Measurements from ENCODE around the gene NPR2. TPM values are rescaled to one million over a fixed set of nuclear protein-coding genes. Genes with fewer than 3 reads are reported as not detected.

NPR2 gene
- total and polyA plus RNA-seq, 2 donors (not counting 3 experiments of a cell fraction or from before 2014, with no cell fraction given): 16.4 to 25.6 TPM

- CTCF ChIA-PET: interaction anchor here (0.9 to 4.3 kb wide), 10 partner anchors 9 to 67 kb away, joined by 3 to 20 read pairs (median 4); partner anchors contain the start of genes FAM221B and TMEM8B
- Histone ChIP-seq H3K4me1 (ENCODE audit: control insufficient read depth, extremely low read depth, insufficient read depth, low read length) (no peaks in the 10 kb centered on the region), H3K36me3 (ENCODE audit: control insufficient read depth in 2 of 2, extremely low read depth in 1 of 2, insufficient read depth in 2 of 2, low read length in 2 of 2) (no peaks in the 10 kb centered on the region), H3K9ac (replicated peaks; ENCODE audit: extremely low read depth, insufficient read depth, low read length) (no peak overlapping the region), H4K20me1 (replicated peaks; ENCODE audit: control insufficient read depth, extremely low read depth, insufficient read depth, low read length) (no peaks in the 10 kb centered on the region), H3K27me3 (ENCODE audit: control insufficient read depth in 2 of 2, insufficient read depth in 2 of 2, low read length in 2 of 2) (peaks cover 19 to 46% of the 10 kb centered on the region in 2 experiments), H2AFZ (ENCODE audit: low read depth, low read length) (no peak overlapping the region), H3K27ac (ENCODE audit: insufficient read depth, low read depth, low read length) (no peak overlapping the region), H3K9me3 (replicated peaks; ENCODE audit: control insufficient read depth, insufficient read depth, low read length) (no peaks in the 10 kb centered on the region), H3K4me2 (ENCODE audit: insufficient read depth, low read length) (no peak overlapping the region), H3K9me1 (replicated peaks; ENCODE audit: control insufficient read depth, extremely low read depth, insufficient read depth, low read length) (no peaks in the 10 kb centered on the region), H3K79me2 (ENCODE audit: control insufficient read depth, insufficient read depth, low read length) (no peaks in the 10 kb centered on the region), H3K4me3 (replicated peaks in 1 of 3; ENCODE audit: insufficient read depth in 1 of 3, low read depth in 1 of 3, low read length in 3 of 3) (no peak overlapping the region)
- dilution Hi-C loops (cut with MboI; ENCODE audit: extremely low pct_ligation_motif_present, low sequenced_read_pairs) (no loop called here), intact Hi-C loops (cut with micrococcal nuclease) (no loop called here)
- FAIRE-seq: no peak
- POLR2A ChIA-PET: no interaction called here
- DNase-seq (ENCODE audit: low read depth, low spot score): no peak
- no peak for TF ChIP-seq MYC (IDR thresholded peaks at IDR 0.05; ENCODE audit: low read depth, low read length)
- TF ChIP-seq POLR2AphosphoS5 (IDR thresholded peaks at IDR 0.05; ENCODE audit: insufficient read depth, low read depth, low read length): no peak
- TF ChIP-seq POLR2A (IDR thresholded peaks at IDR 0.05; ENCODE audit: low read depth, low read length): no peak
- TF ChIP-seq, protein P1, sequence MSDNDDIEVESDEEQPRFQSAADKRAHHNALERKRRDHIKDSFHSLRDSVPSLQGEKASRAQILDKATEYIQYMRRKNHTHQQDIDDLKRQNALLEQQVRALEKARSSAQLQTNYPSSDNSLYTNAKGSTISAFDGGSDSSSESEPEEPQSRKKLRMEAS (IDR thresholded peaks at IDR 0.05; ENCODE audit: insufficient read depth, insufficient read length): no peak
- BruUV-seq (replicated peaks): no TSS peak
Measured at GRCh38 chr9:35856882-35857281, 65.5 kb downstream of the NPR2 start.

- Histone ChIP-seq H3K27ac (ENCODE audit: insufficient read depth, low read depth, low read length) (no peak overlapping the region), H4K20me1 (replicated peaks; ENCODE audit: control insufficient read depth, extremely low read depth, insufficient read depth, low read length) (no peaks in the 10 kb centered on the region), H3K4me1 (ENCODE audit: control insufficient read depth, extremely low read depth, insufficient read depth, low read length) (no peaks in the 10 kb centered on the region), H3K9me1 (replicated peaks; ENCODE audit: control insufficient read depth, extremely low read depth, insufficient read depth, low read length) (no peaks in the 10 kb centered on the region), H3K9me3 (replicated peaks; ENCODE audit: control insufficient read depth, insufficient read depth, low read length) (no peaks in the 10 kb centered on the region), H3K9ac (replicated peaks; ENCODE audit: extremely low read depth, insufficient read depth, low read length) (no peak overlapping the region), H2AFZ (ENCODE audit: low read depth, low read length) (no peak overlapping the region), H3K4me2 (ENCODE audit: insufficient read depth, low read length) (no peak overlapping the region), H3K27me3 (ENCODE audit: control insufficient read depth in 2 of 2, insufficient read depth in 2 of 2, low read length in 2 of 2) (peaks cover 22 to 49% of the 10 kb centered on the region in 2 experiments), H3K36me3 (ENCODE audit: control insufficient read depth in 2 of 2, extremely low read depth in 1 of 2, insufficient read depth in 2 of 2, low read length in 2 of 2) (no peaks in the 10 kb centered on the region), H3K4me3 (replicated peaks in 1 of 3; ENCODE audit: insufficient read depth in 1 of 3, low read depth in 1 of 3, low read length in 3 of 3) (no peak overlapping the region), H3K79me2 (ENCODE audit: control insufficient read depth, insufficient read depth, low read length) (no peaks in the 10 kb centered on the region)
- DNase-seq (ENCODE audit: low read depth, low spot score): no peak
- intact Hi-C loops (cut with micrococcal nuclease) (no loop called here), dilution Hi-C loops (cut with MboI; ENCODE audit: extremely low pct_ligation_motif_present, low sequenced_read_pairs) (no loop called here)
- BruUV-seq (replicated peaks): no TSS peak
- no peak for FAIRE-seq
- ChIA-PET POLR2A (no interaction called here), CTCF (interaction anchor here (1.3 to 4.3 kb wide), 5 partner anchors 13 to 68 kb away, joined by 3 to 20 read pairs (median 13); partner anchors contain the start of gene OR13J1)
- TF ChIP-seq, protein P1 (IDR thresholded peaks at IDR 0.05; ENCODE audit: insufficient read depth, insufficient read length): no peak
- TF ChIP-seq CTCF (IDR thresholded peaks at IDR 0.05; ENCODE audit: extremely low read depth in 1 of 2, insufficient read depth in 1 of 2, low read depth in 1 of 2, low read length in 2 of 2) (no peak), POLR2AphosphoS5 (IDR thresholded peaks at IDR 0.05; ENCODE audit: insufficient read depth, low read depth, low read length) (no peak)
Measured at GRCh38 chr9:35858458-35858857, 67.1 kb downstream of the NPR2 start.

Small RNA genes within 50 kb of the gene (small RNA-seq; reads per million reads assigned to genes)
- gene HINT2 (ENCODE audit: insufficient read depth, insufficient read length, low read depth, low replicate concordance): not detected

Other genes starting within 250 kb of the NPR2 start
- gene TESK1, start 186.3 kb upstream of the NPR2 start, total RNA-seq: 22.5 and 25.3 TPM in 2 replicates
- gene TESK1, start 186.3 kb upstream of the NPR2 start, polyA plus RNA-seq: 26.4 and 28.3 TPM in 2 replicates
- not detected in 2 replicates for gene CD72, start 173.2 kb upstream of the NPR2 start, total RNA-seq
- gene CD72, start 173.2 kb upstream of the NPR2 start, polyA plus RNA-seq: 0.39 TPM in 1 of 2 replicates, not detected in the other
- not detected in 2 replicates for gene SIT1, start 140.7 kb upstream of the NPR2 start, total RNA-seq
- not detected in 2 replicates for gene SIT1, start 140.7 kb upstream of the NPR2 start, polyA plus RNA-seq
- 19,118 and 22,385 TPM in 2 replicates for gene RMRP, start 133.6 kb upstream of the NPR2 start, total RNA-seq
- 359 TPM in 1 of 2 replicates, not detected in the other for gene RMRP, start 133.6 kb upstream of the NPR2 start, polyA plus RNA-seq
- gene CCDC107, start 133.3 kb upstream of the NPR2 start, total RNA-seq: 13.2 and 15.2 TPM in 2 replicates
- gene CCDC107, start 133.3 kb upstream of the NPR2 start, polyA plus RNA-seq: 16.0 and 18.8 TPM in 2 replicates
- gene ARHGEF39, start 126.4 kb upstream of the NPR2 start, total RNA-seq: 4.6 and 6.5 TPM in 2 replicates
- gene ARHGEF39, start 126.4 kb upstream of the NPR2 start, polyA plus RNA-seq: 4.0 and 4.7 TPM in 2 replicates
- gene CA9, start 117.7 kb upstream of the NPR2 start, total RNA-seq: 0.42 TPM in 1 of 2 replicates, not detected in the other
- gene CA9, start 117.7 kb upstream of the NPR2 start, polyA plus RNA-seq: 0.18 and 0.21 TPM in 2 replicates
- 257 and 279 TPM in 2 replicates for gene TPM2, start 101.7 kb upstream of the NPR2 start, total RNA-seq
- 103 and 144 TPM in 2 replicates for gene TPM2, start 101.7 kb upstream of the NPR2 start, polyA plus RNA-seq
- gene TLN1, start 59.4 kb upstream of the NPR2 start, total RNA-seq: 424 and 450 TPM in 2 replicates
- 120 and 137 TPM in 2 replicates for gene TLN1, start 59.4 kb upstream of the NPR2 start, polyA plus RNA-seq
- 36.4 and 39.8 TPM in 2 replicates for gene CREB3, start 58.9 kb upstream of the NPR2 start, total RNA-seq
- 45.9 and 52.1 TPM in 2 replicates for gene CREB3, start 58.9 kb upstream of the NPR2 start, polyA plus RNA-seq
- 158 and 196 TPM in 2 replicates for gene GBA2, start 42.4 kb upstream of the NPR2 start, total RNA-seq
- 99.9 and 110 TPM in 2 replicates for gene GBA2, start 42.4 kb upstream of the NPR2 start, polyA plus RNA-seq
- 23.3 and 29.0 TPM in 2 replicates for gene RGP1, start 42.3 kb upstream of the NPR2 start, total RNA-seq
- gene RGP1, start 42.3 kb upstream of the NPR2 start, polyA plus RNA-seq: 12.7 and 15.0 TPM in 2 replicates
- gene MSMP, start 37.3 kb upstream of the NPR2 start, total RNA-seq: 18.8 and 25.6 TPM in 2 replicates
- 23.5 and 29.0 TPM in 2 replicates for gene MSMP, start 37.3 kb upstream of the NPR2 start, polyA plus RNA-seq
- gene SPAG8, start 20.7 kb downstream of the NPR2 start, total RNA-seq: 0.69 TPM in 1 of 2 replicates, not detected in the other
- gene SPAG8, start 20.7 kb downstream of the NPR2 start, polyA plus RNA-seq: 0.21 TPM in 2 replicates
- gene HINT2, start 23.5 kb downstream of the NPR2 start, total RNA-seq: 27.2 and 37.4 TPM in 2 replicates
- 41.6 and 42.1 TPM in 2 replicates for gene HINT2, start 23.5 kb downstream of the NPR2 start, polyA plus RNA-seq
- not detected in 2 replicates for gene FAM221B, start 37.1 kb downstream of the NPR2 start, total RNA-seq
- gene FAM221B, start 37.1 kb downstream of the NPR2 start, polyA plus RNA-seq: not detected in 2 replicates
- 2.5 and 2.9 TPM in 2 replicates for gene TMEM8B, start 37.6 kb downstream of the NPR2 start, total RNA-seq
- 3.6 and 3.8 TPM in 2 replicates for gene TMEM8B, start 37.6 kb downstream of the NPR2 start, polyA plus RNA-seq
- gene OR13J1, start 78.8 kb downstream of the NPR2 start, total RNA-seq: not detected in 2 replicates
- not detected in 2 replicates for gene OR13J1, start 78.8 kb downstream of the NPR2 start, polyA plus RNA-seq
- 1.2 and 5.2 TPM in 2 replicates for gene HRCT1, start 114.6 kb downstream of the NPR2 start, total RNA-seq
- gene HRCT1, start 114.6 kb downstream of the NPR2 start, polyA plus RNA-seq: 7.0 and 9.9 TPM in 2 replicates
- gene SPAAR, start 117.9 kb downstream of the NPR2 start, total RNA-seq: 13.0 and 24.8 TPM in 2 replicates
- gene SPAAR, start 117.9 kb downstream of the NPR2 start, polyA plus RNA-seq: 20.8 and 23.0 TPM in 2 replicates
- not detected in 2 replicates for gene OR2S2, start 166.6 kb downstream of the NPR2 start, total RNA-seq
- not detected in 2 replicates for gene OR2S2, start 166.6 kb downstream of the NPR2 start, polyA plus RNA-seq
- gene RECK, start 245.3 kb downstream of the NPR2 start, total RNA-seq: 14.1 and 14.5 TPM in 2 replicates
- 12.0 and 12.4 TPM in 2 replicates for gene RECK, start 245.3 kb downstream of the NPR2 start, polyA plus RNA-seq